Measurements from ENCODE around the gene TRPM6.

TRPM6 gene, protein sequence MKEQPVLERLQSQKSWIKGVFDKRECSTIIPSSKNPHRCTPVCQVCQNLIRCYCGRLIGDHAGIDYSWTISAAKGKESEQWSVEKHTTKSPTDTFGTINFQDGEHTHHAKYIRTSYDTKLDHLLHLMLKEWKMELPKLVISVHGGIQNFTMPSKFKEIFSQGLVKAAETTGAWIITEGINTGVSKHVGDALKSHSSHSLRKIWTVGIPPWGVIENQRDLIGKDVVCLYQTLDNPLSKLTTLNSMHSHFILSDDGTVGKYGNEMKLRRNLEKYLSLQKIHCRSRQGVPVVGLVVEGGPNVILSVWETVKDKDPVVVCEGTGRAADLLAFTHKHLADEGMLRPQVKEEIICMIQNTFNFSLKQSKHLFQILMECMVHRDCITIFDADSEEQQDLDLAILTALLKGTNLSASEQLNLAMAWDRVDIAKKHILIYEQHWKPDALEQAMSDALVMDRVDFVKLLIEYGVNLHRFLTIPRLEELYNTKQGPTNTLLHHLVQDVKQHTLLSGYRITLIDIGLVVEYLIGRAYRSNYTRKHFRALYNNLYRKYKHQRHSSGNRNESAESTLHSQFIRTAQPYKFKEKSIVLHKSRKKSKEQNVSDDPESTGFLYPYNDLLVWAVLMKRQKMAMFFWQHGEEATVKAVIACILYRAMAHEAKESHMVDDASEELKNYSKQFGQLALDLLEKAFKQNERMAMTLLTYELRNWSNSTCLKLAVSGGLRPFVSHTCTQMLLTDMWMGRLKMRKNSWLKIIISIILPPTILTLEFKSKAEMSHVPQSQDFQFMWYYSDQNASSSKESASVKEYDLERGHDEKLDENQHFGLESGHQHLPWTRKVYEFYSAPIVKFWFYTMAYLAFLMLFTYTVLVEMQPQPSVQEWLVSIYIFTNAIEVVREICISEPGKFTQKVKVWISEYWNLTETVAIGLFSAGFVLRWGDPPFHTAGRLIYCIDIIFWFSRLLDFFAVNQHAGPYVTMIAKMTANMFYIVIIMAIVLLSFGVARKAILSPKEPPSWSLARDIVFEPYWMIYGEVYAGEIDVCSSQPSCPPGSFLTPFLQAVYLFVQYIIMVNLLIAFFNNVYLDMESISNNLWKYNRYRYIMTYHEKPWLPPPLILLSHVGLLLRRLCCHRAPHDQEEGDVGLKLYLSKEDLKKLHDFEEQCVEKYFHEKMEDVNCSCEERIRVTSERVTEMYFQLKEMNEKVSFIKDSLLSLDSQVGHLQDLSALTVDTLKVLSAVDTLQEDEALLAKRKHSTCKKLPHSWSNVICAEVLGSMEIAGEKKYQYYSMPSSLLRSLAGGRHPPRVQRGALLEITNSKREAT (N-terminal part only)

DNA sequence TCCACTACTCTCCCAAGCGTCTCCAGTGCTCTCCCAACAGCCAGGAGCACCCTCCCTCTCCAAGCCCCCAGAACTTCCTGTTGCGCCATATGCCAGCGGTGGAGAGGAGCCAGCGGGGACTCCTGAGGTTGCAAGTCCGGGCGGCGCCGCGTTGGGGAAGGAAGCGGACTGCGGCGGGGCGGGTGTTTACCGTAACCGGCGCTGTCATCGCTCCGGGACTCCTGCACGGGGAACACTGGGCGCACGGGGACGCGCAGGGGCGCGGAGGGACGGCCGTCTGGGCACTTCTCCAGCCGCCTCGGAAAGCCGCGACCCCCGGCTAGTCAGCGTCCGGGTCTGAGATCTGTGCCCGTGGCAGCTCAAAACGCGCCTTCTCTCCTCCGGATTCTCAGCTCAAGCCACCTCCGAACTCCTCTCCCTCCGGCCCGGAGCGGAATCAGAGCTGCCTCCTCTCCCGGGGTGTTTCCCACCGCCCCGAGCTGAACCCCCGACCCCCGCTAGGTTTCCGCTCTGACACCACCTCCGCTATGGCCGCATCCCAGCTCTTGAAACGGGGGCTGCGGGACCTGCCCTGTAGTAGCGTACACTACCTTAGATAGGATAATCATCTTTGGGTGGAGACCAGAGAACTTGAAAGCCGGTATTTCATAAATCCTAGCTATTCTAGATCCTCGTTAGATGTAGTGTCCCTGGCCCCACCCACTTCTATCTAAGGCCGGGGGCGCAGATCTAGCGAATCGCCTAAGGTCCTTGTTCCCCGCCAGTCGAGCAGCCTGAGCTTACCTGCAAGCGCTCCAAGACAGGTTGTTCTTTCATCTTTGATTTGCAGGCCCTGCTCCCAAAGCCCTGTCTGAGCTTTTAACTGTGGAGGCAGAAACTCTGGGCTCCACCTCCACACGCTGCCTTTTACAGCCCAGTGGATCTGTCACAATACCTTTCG is at the start of gene TRPM6:
TRPM6 (minus strand) TSS at position 881 of the 940 bp plus-strand sequence; CDS start at position 816, 65 bp downstream.
- TF ChIP-seq, protein P1, sequence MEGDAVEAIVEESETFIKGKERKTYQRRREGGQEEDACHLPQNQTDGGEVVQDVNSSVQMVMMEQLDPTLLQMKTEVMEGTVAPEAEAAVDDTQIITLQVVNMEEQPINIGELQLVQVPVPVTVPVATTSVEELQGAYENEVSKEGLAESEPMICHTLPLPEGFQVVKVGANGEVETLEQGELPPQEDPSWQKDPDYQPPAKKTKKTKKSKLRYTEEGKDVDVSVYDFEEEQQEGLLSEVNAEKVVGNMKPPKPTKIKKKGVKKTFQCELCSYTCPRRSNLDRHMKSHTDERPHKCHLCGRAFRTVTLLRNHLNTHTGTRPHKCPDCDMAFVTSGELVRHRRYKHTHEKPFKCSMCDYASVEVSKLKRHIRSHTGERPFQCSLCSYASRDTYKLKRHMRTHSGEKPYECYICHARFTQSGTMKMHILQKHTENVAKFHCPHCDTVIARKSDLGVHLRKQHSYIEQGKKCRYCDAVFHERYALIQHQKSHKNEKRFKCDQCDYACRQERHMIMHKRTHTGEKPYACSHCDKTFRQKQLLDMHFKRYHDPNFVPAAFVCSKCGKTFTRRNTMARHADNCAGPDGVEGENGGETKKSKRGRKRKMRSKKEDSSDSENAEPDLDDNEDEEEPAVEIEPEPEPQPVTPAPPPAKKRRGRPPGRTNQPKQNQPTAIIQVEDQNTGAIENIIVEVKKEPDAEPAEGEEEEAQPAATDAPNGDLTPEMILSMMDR (IDR thresholded peaks at IDR 0.05): no peak
- TF ChIP-seq ZFX (IDR thresholded peaks at IDR 0.05; ENCODE audit: borderline replicate concordance): no peak
- H3K27ac ChIP-seq: no peak within 1 kb of the TSS

DNA sequence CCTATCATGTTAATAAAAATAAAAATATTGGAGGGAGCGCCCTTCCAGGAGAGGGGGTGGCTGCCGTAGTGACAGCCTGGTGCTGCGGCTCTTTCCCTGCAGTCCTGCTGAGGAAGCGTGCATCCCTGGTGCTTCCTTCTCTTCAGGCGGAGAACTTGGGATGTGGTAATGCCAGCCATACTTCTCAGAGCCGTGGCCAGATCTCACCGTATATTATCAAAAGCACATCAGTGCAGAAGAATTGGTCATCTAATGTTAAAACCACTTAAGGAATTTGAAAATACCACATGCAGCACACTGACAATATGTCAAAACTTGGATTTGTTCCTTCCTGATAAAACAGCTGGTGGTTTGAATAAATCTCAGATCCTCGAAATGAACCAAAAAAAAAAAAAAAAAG is 47.3 kb upstream of the TRPM6 start:
- TF ChIP-seq ZFX (IDR thresholded peaks at IDR 0.05; ENCODE audit: borderline replicate concordance): no peak
- TF ChIP-seq, protein P1 (IDR thresholded peaks at IDR 0.05): no peak
- no peak overlapping the region for H3K27ac ChIP-seq

DNA sequence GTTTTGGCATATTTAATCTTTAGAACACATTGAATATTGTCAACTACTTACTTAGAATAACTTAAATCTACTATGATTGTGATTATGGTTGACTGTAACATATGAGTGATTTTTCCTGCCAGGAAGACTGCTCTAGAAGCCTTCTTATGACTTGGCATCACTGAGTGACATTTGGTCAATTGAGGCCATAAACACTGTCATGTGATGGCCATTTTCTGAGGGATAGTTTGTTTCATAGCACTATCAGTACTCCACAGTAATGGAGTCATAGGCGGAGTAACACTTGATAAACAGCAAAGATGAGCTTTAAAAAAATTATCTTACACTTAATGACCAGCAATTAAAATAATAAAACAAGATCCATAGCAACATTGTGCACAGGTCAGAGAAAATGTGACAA is 34.0 kb upstream of the TRPM6 start:
- no peak for TF ChIP-seq ZFX (IDR thresholded peaks at IDR 0.05; ENCODE audit: borderline replicate concordance)
- TF ChIP-seq, protein P1 (IDR thresholded peaks at IDR 0.05): no peak
- no peak overlapping the region for H3K27ac ChIP-seq

GRCh38 chr9:74920944-74921626 is 33.4 kb upstream of the TRPM6 start:
- no peak overlapping the region for H3K27ac ChIP-seq
- TF ChIP-seq, protein P1 (IDR thresholded peaks at IDR 0.05): no peak

- H3K27ac ChIP-seq: no peak overlapping the region
- TF ChIP-seq ZFX (IDR thresholded peaks at IDR 0.05; ENCODE audit: borderline replicate concordance): no peak
- TF ChIP-seq, protein P1 (IDR thresholded peaks at IDR 0.05): no peak
Measured at GRCh38 chr9:74910036-74910435, 22.3 kb upstream of the TRPM6 start.

- TF ChIP-seq ZFX (IDR thresholded peaks at IDR 0.05; ENCODE audit: borderline replicate concordance): no peak
- TF ChIP-seq, protein P1 (IDR thresholded peaks at IDR 0.05): no peak
Measured at GRCh38 chr9:74908665-74909064, 20.9 kb upstream of the TRPM6 start.

More at GRCh38 chr9:74908665-74909064, 20.9 kb upstream of the TRPM6 start:
- H3K27ac ChIP-seq: no peak overlapping the region

All from 22Rv1 (cell line).